Small intestine (tissue), 7 donors: ENCODE data around the gene ATL1. TPM values are rescaled to one million over a fixed set of nuclear protein-coding genes. Genes with fewer than 3 reads are reported as not detected.
"Not testable (repeated sequence)": the region's sequence is repeated elsewhere in the genome, so short reads cannot be mapped to it uniquely, and the experiment has no call there.

Experiments
- DNase-seq, 2 donors: peaks; one replicate each; pipeline versions ENCODE4 v3.0.0 to v3.0.0-alpha.2; 2013
- FAIRE-seq: peaks from 2 replicates; lab custom pipeline; 2012; peaks lifted over from hg19 to GRCh38; lab: Jason Lieb, UNC
- H3K27ac ChIP-seq, 3 donors: one replicate each; pipeline ENCODE4 v1.5.1; 2013; ENCODE audit warnings: low read length in 2 of 3, mild to moderate bottlenecking in 2 of 3, control low read depth in 1 of 3, inconsistent platforms in 1 of 3, low read depth in 1 of 3, moderate library complexity in 1 of 3
- H3K27me3 ChIP-seq, 3 donors: one replicate each; pipeline ENCODE4 v1.6.1; 2013; ENCODE audit warnings: low read length in 3 of 3, inconsistent platforms in 1 of 3; ENCODE audit not compliant: control insufficient read depth in 3 of 3, insufficient read depth in 3 of 3
- H3K36me3 ChIP-seq, 3 donors: one replicate each; pipeline ENCODE4 v1.6.1; 2013; ENCODE audit warnings: low read length in 3 of 3, inconsistent platforms in 1 of 3, low read depth in 1 of 3, mild to moderate bottlenecking in 1 of 3, moderate library complexity in 1 of 3; ENCODE audit not compliant: control insufficient read depth in 3 of 3, insufficient read depth in 2 of 3
- H3K4me1 ChIP-seq, 3 donors: one replicate each; pipeline ENCODE4 v1.6.1; 2013; ENCODE audit warnings: low read length in 2 of 3, inconsistent platforms in 1 of 3, low read depth in 1 of 3, mild to moderate bottlenecking in 1 of 3, moderate library complexity in 1 of 3; ENCODE audit not compliant: control insufficient read depth in 3 of 3, insufficient read depth in 2 of 3
- H3K4me3 ChIP-seq, 3 donors: one replicate each; pipeline ENCODE4 v1.5.1; 2013; ENCODE audit warnings: low read length in 3 of 3, control low read depth in 1 of 3, inconsistent platforms in 1 of 3, low read depth in 1 of 3, mild to moderate bottlenecking in 1 of 3, moderate library complexity in 1 of 3
- H3K9me3 ChIP-seq, 2 donors: one replicate each; pipeline ENCODE4 v1.6.1; 2013; ENCODE audit warnings: low read depth in 1 of 2, low read length in 1 of 2; ENCODE audit not compliant: control insufficient read depth in 2 of 2, insufficient read depth in 1 of 2
- WGBS, 3 donors: extraction: QIAGEN DNeasy Blood & Tissue Kit; methylation state at CpG; one replicate each; pipeline ENCODE4 v1.1.7; 2013; 5-methylcytosine and 5-hydroxymethylcytosine counted together
- polyA plus RNA-seq, 4 donors: library from polyadenylated mRNA; stranded (reverse) in 3 of 4; unstranded in 1 of 4; fragments of 200-250 nt in 3 of 4; fragments of 120-200 nt in 1 of 4; gene quantifications; one replicate each; pipeline versions ENCODE4 v1.2.1 to v1.2.3, GENCODE V29; 2013
- donor health status: healthy with polysubstance abuse.
- donor health status: control.
- donor health status: control.
- donor health status: Bipolar disorder and iron deficiency.
- donor health status: healthy.

The ATL1 gene
- polyA plus RNA-seq, 4 donors: 2.4 to 7.8 (median 6.4) TPM

DNA sequence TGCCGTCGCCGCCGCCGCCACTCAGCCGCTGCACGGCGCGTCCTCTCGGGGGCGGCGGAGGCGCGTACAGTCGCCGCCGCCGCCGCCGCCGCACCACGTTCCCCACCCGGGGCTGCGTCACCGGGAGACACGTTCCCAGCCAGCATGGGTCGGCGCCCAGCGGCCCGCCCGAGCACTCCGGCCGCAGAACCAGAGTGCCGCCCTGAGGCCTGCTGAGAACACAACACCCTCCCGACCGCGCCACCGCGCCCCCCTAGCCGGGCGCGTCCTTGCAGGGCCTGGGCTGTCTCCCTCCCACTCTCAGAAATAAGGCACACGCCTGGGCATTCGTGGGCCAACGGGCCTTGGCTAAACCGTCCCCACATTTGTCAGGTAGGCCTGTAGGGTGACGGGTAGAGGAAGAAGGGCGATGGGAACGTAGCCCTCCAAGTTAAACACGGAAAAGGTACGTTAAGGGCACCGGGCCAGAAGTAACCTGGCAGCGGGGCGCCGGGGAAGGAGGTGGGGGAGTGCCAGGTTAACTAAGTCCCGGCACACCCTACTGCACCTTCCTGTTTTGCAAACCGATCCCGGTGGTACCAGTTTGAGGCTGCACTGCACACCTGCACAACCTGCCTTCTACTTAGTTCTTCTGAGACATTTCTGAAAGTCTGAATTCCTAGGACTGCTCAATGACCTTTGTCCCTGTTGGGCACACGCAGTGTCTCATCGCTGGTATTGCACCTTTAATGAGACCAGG lies 27.3 kb upstream of the ATL1 start, which contains the start of gene MAP4K5:
Gene MAP4K5 (minus strand): TSS at position 68 of the 739 bp plus-strand sequence. CDS start 520 bp downstream, outside the sequence.
- H3K36me3 ChIP-seq: peaks cover 0 to 8% (median 0%) of the 10 kb centered on the region in 3 donors
- H3K27me3 ChIP-seq: no peaks in the 10 kb centered on the region
- peak within 1 kb of the TSS; percentile 89 to 96 (median 95) for H3K4me3 ChIP-seq
- peak within 1 kb of the TSS; percentile 86 to 98 (median 95) for H3K27ac ChIP-seq
- H3K9me3 ChIP-seq: peaks cover 0 to 9% of the 10 kb centered on the region in 2 donors
- 0 to 1% (median 0%) methylated on average over 48 to 60 of the region's 60 CpGs for WGBS, 3 donors
- DNase-seq (peak; percentile 92 to 96), FAIRE-seq (no peak)
- peaks cover 0 to 7% (median 4%) of the 10 kb centered on the region in 3 donors for H3K4me1 ChIP-seq

DNA sequence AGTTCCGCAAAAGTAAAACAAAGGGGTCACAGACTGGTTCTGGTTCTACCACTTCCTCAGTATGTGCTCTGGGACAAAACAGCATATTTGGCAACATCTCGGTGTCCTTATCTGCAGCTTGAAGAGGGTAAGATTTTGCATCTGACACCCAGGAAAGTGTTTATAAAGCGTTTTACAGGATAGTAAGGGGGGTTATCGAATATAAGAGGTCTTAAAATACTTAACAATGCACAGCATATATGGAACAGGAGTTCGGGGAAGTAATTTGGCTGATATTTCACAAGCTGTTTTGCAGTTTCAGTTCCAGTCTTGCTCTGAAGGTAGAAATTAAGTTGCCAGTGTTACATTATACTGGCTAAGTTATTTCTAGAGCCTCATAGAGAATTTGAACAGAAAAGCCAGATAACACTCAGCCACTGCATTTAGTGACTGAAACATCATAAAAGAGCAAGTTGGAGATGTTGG lies 26.7 kb upstream of the ATL1 start:
- DNase-seq: no peak
- Histone ChIP-seq H3K27ac (peak overlapping the region; percentile 86 to 98 (median 95)), H3K9me3 (peaks cover 0 to 14% of the 10 kb centered on the region in 2 donors), H3K36me3 (peaks cover 0 to 8% (median 0%) of the 10 kb centered on the region in 3 donors), H3K4me1 (peaks cover 0 to 7% (median 4%) of the 10 kb centered on the region in 3 donors), H3K27me3 (no peaks in the 10 kb centered on the region), H3K4me3 (peak overlapping the region in 2 of 3 donors; percentile 89 to 95)
- WGBS, 3 donors: 5 to 28% (median 22%) methylated on average over 5 of the region's 5 CpGs
- no peak for FAIRE-seq

DNA sequence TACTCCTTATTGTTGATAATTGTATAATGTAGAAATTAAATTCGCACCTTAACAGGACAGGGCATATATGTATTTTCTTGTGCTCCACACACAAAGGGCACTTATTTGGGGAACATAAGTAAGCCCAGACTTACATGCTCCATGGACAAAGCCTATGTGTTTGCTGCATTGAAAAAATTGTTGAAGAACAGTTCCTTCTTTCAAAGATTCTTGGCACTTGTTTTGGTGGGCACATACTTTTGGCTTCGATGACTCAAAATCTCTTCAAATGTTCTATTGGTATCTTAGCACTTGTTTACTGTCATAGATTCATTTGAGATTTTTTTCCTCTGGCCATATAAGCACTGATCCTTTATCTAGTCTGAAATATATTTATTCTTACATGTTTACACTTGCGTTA lies 26.1 kb upstream of the ATL1 start:
- Histone ChIP-seq H3K9me3 (peaks cover 0 to 14% of the 10 kb centered on the region in 2 donors), H3K36me3 (peaks cover 0 to 6% (median 0%) of the 10 kb centered on the region in 3 donors), H3K4me3 (peak overlapping the region in 1 of 3 donors; percentile 89), H3K27me3 (no peaks in the 10 kb centered on the region), H3K4me1 (peaks cover 0 to 8% (median 4%) of the 10 kb centered on the region in 3 donors), H3K27ac (peak overlapping the region in 1 of 3 donors; percentile 98)
- FAIRE-seq (no peak), DNase-seq (no peak)
- WGBS, 3 donors: 67 to 84% (median 74%) methylated on average over 3 of the region's 3 CpGs

DNA sequence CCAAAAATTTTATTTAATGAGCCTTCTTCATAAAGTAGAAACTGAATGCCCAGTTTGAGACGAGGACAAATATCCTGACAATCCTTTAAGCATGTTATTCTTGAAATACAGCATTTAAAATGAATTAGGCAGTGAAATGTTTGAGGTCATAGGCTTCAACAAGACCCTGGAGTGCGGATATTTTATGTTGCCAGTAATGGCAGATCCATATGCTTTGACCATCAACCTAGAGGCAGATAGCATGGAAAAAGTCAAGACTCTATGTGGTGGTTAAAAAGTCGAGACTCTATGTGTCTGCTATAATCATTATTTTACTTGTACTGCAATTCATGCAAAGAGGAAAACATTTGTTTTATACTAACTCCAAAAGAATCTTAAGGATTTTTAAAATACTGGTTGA lies 25.5 kb upstream of the ATL1 start:
- Histone ChIP-seq H3K36me3 (peaks cover 0 to 2% (median 0%) of the 10 kb centered on the region in 3 donors), H3K4me1 (peaks cover 0 to 14% (median 4%) of the 10 kb centered on the region in 3 donors), H3K27me3 (no peaks in the 10 kb centered on the region), H3K9me3 (peaks cover 0 to 14% of the 10 kb centered on the region in 2 donors), H3K4me3 (no peak overlapping the region), H3K27ac (no peak overlapping the region)
- DNase-seq: no peak
- FAIRE-seq: no peak
- WGBS, 3 donors: 84 to 88% (median 85%) methylated on average over 3 of the region's 3 CpGs

DNA sequence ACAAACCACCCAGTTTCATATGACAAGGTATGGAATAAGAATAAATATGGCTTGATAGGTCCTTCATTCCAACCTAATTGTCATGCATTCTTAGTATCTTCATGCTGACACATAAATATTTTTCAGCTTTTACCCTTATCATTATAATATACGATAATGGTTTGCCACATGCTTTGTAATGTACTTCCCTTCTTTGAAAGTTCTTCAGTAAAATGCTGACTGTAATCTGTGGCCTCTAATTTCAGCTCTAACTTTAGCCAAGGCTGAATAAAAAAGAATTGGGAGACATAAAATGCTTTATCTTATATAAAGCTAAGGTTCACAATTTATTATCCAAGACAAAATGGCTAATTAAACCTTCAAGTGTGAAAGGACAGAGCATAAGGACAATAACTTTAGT lies 24.9 kb upstream of the ATL1 start:
- FAIRE-seq (no peak), DNase-seq (no peak)
- no peak overlapping the region for H3K4me3 ChIP-seq
- H3K9me3 ChIP-seq: peaks cover 0 to 14% of the 10 kb centered on the region in 2 donors
- peaks cover 0 to 2% (median 0%) of the 10 kb centered on the region in 3 donors for H3K36me3 ChIP-seq
- H3K4me1 ChIP-seq: peaks cover 0 to 18% (median under 1%) of the 10 kb centered on the region in 3 donors
- no peaks in the 10 kb centered on the region for H3K27me3 ChIP-seq
- H3K27ac ChIP-seq: no peak overlapping the region
- 81 to 82% (median 81%) methylated on average over 1 of the region's 1 CpG for WGBS, 3 donors

DNA sequence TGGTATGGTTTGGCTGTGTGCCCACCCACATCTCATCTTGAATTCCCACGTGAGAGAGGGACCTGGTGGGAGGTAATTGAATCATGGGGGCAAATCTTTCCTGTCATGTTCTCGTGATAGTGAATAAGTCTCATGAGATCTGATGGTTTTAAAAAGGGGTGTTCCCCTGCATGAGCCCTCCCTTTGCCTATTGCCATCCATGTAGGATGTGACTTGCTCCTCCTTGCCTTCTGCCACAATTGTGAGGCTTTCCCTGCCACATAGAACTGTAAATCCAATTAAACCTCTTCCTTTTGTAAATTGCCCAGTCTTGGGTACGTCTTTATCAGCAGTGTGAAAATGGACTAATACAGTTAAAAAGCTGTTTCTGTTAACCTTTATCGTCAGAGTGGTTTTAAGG lies 21.9 kb upstream of the ATL1 start:
- not testable (repeated sequence) for DNase-seq, H3K27me3 ChIP-seq, H3K27ac ChIP-seq, H3K36me3 ChIP-seq, FAIRE-seq, H3K4me3 ChIP-seq
- WGBS, 3 donors: 62 to 67% (median 63%) methylated on average over 4 of the region's 4 CpGs
- H3K9me3 ChIP-seq: peaks cover 0 to 14% of the 10 kb centered on the region in 2 donors
- H3K4me1 ChIP-seq: peaks cover 0 to 19% (median 3%) of the 10 kb centered on the region in 3 donors

DNA sequence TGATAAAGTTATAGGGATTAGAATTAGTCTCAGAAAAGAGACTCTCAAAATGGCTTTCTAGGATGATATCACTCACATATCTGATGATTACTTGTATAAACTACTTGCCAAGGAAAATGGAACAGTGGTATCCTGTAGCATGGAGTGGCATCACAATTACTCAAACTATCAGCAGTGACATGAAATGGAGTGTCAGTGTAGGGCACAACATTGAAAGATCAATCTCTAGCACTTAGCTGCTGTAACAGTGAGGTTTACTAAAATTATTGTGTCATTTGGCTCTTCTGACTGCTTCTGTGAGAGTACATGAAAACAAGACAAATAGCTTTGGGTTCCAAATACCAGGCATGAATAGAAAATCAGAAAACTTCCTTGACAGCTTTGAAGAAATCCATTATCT lies 20.9 kb upstream of the ATL1 start:
- H3K9me3 ChIP-seq: peaks cover 0 to 14% of the 10 kb centered on the region in 2 donors
- no peak overlapping the region for H3K4me3 ChIP-seq
- FAIRE-seq: no peak
- peaks cover 0 to 2% (median 0%) of the 10 kb centered on the region in 3 donors for H3K36me3 ChIP-seq
- H3K27me3 ChIP-seq: no peaks in the 10 kb centered on the region
- H3K27ac ChIP-seq: peak overlapping the region in 1 of 3 donors; percentile 40
- DNase-seq: no peak
- peaks cover 0 to 19% (median 3%) of the 10 kb centered on the region in 3 donors for H3K4me1 ChIP-seq

DNA sequence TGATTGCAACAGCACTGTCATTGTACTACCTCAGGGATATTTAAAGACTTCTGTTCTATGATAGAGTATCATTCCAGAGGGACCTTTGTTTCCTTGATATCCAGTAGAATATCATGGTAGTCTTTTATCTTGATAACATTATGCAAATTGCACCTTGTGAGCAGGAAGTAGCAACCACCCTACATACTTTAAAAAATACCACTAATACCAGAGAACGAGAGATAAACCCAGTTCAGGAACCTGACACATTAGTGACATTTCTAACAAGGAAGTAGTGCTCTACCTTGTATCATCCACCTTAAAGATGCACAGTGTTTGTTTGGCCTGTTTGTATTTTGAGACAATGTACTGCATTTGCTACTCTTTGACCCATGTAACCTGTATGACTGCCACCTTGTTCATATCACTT lies 18.8 kb upstream of the ATL1 start:
- WGBS, 3 donors: 7 to 33% (median 19%) methylated on average over 1 of the region's 1 CpG
- DNase-seq (peak; percentile 56 to 67), FAIRE-seq (no peak)
- Histone ChIP-seq H3K27me3 (no peaks in the 10 kb centered on the region), H3K27ac (peak overlapping the region; percentile 29 to 69 (median 55)), H3K9me3 (peaks cover 0 to 14% of the 10 kb centered on the region in 2 donors), H3K36me3 (peaks cover 0 to 2% (median 0%) of the 10 kb centered on the region in 3 donors), H3K4me1 (peaks cover 0 to 19% (median 3%) of the 10 kb centered on the region in 3 donors), H3K4me3 (no peak overlapping the region)
